DMS79 treated with DMSO at 0.1 percent for 48 hours (cell line): Measurements from ENCODE around the gene UBL4A.

Source experiments
- DNase-seq: peaks from one replicate; lab custom pipeline; 2025; lab: John Stamatoyannopoulos, UW

Gene UBL4A

DNA sequence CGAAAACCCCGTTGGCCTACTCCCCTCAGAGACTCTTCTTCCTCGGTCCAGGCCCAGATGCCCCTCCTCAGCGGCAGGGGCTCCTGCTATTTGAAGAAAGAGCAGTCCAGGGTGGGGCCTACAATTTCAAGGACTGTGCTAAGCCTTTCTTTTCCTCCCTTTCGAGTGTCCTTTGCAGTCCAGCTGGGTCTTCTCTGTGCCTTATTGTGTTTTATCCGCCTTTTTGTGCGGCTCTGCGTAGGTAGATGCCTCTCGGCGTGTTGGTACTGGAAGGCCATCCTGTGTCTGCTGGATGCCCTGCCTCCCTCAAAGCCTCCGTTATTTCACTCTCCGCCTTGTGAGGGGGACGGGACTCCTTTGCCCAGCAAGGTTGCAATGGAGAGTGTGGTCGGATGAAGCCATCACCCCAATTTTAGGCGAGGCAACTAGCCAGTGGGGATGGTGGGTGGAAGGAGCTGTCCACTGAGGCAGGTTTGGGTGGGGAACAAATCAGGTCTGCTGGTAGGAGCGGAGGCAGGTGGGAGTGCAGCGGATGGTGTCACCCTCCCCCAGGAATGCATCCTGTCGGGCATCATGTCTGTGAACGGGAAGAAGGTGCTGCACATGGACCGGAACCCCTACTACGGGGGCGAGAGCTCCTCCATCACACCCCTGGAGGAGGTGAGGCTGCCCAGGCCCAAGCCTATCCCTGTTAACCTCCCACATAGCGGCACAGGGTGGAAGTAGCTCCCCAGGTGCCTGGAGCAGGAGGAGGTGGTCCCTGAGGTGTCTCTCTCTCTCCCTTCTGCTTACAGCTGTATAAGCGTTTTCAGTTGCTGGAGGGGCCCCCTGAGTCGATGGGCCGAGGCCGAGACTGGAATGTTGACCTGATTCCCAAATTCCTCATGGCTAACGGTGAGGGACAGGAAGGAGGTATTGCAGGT lies 48.2 kb downstream of the UBL4A start:
- no peak for DNase-seq

DNA sequence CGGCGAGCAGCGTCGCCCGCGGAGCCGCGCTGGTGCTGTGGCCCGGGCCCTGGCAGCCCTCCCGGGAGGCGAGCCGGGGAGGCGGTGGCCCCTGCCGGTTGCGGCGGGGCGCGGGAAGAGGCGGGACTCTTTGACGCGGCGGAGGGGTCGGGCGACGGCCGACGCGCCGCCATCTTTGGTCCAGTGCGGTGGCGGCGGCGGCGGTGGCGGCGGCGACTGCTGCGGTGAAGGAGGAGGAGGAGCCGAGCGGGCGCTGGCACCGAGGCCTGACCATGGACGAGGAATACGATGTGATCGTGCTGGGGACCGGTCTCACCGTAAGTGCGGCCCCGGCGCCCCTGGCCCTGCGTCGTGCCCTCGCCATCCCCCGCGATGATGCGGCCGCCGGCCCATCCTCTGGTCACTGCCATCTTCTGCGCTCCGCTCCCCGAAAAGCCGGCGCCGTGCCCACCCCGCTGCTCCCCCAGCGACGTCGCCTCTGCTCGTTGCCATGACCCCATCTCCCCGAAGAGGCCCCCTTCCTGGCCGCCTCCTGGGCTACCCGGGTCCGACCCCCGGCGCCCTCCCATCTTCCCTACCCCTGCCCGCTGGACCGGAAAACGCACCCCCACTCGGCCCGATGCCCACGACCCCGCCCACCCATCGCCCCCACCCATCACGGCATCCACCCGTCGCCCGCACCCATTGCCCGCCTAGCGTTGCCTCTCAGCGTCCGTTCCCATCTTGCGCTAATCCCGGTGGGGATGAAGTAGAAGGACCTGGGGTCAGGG lies 49.2 kb downstream of the UBL4A start, which contains the start of gene GDI1:
TSS of gene GDI1 (plus strand) at position 172 of the 770 bp plus-strand sequence. CDS start at position 273, 101 bp downstream.
- no peak for DNase-seq

DNA sequence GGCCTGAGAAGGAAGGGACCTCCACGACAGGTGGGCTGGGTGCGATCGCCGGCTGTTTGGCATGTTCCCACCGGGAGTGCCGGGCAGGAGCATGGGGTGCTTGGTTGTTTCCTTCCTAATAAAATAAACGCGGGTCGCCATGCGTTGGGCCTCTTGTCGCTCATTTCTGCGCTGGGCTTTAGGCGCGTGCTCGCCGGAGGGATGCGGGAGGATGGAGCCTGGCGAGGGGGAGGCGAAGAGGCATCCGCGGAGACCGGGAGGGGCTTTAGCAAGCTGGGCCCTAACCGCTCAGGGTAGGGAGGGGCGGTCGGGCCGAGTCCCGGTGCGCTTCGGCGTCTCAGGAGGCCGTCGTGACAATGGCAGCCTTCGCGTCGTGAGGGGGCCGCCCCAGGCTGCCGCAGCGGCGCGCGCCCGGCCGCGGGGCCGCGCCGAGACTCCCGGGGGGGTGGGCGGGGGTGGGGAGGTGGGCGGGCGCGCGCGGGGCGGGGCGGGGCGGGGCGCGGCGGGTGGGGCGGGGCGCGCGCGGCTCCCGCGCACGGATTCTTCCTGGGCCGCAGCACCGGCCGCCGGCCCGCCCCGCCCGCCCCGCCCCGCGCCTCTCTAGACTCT lies 49.9 kb downstream of the UBL4A start:
- no peak for DNase-seq

DNA sequence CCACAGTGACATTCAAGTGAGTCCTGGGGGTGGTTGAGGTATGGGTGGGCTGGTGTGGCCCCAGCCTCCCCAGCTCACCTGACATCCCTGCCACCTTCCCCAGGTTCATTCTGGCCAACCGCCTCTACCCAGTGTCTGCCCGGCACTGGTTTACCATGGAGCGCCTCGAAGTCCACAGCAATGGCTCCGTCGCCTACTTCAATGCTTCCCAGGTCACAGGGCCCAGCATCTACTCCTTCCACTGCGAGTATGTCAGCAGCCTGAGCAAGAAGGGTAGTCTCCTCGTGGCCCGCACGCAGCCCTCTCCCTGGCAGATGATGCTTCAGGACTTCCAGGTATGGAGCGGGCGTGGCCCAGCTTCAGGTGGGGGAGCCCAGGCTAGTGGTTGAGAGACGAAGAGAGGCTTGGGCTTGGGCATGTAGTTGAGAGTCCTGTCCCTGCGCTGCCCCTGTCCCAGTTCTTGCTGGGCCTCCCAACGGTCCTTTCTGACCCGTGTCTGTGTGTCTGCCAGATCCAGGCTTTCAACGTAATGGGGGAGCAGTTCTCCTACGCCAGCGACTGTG lies 51.2 kb downstream of the UBL4A start:
- DNase-seq, result no peak

DNA sequence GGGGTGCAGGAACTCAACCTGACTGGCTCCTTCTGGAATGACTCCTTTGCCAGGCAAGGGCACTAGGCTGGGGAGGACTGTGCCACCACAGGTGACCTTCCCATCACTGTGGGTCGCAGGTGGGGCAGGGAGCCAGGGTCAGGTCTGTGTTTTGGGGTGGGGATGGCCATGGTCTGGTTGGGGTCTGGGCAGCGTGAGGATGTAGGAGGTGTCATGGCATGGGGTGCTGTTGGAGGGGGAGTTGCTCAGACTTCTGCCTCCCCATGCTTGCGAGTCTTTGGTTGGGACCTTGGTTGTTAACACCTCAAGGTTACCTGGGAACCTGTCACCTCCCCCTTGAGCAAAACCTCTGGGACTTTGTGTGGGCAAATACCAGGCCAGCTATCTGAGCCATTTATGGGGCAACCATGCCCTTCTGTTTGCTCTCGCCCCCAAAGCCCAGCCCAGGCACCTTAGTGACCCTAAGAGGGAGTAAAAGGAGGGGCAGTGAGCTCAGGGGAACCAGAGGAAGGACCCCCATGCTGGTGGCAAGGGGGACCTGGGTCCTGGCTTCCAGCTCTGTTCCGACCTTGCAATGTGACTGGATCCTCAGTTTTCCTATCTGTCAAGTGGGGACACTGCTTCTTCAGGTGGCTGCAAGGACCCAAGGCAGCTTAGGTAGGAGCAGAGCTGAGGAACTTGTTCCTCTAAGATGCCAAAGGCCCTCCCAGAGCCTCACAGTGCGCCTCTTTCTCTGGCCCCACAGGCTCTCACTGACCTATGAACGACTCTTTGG lies 51.8 kb downstream of the UBL4A start:
- DNase-seq, result no peak
